CD4-positive, alpha-beta T cell treated with Interleukin-15 for 4 hours (primary cell): ENCODE measurements around the gene MAP3K20.
"Not testable (repeated sequence)": the region's sequence is repeated elsewhere in the genome, so short reads cannot be mapped to it uniquely, and the experiment has no call there.

Source experiments
- DNase-seq: peaks from one replicate; pipeline ENCODE4 v3.0.0-alpha.2; 2020; ENCODE audit warnings: low spot score

Gene MAP3K20

DNA sequence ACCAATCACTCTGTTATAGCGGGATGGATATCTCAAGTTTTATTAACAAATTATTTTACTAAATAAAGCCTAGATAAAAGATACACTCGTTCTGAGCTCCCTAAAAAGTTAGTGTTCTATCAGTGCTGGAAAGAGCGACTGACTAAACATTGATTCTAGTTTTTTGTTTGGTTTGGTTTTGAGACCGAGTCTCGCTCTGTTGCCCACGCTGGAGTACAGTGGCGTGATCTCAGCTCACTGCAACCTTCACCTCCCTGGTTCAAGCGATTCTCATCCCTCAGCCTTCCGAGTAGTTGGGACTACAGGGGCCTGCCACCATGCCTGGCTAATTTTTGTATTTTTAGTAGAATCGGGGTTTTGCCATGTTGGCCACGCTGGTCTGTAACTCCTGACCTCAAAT lies 205.2 kb downstream of the MAP3K20 start:
- DNase-seq, result no peak

GRCh38 chr2:173281898-173282297 lies 206.3 kb downstream of the MAP3K20 start:
- DNase-seq, result not testable (repeated sequence)

DNA sequence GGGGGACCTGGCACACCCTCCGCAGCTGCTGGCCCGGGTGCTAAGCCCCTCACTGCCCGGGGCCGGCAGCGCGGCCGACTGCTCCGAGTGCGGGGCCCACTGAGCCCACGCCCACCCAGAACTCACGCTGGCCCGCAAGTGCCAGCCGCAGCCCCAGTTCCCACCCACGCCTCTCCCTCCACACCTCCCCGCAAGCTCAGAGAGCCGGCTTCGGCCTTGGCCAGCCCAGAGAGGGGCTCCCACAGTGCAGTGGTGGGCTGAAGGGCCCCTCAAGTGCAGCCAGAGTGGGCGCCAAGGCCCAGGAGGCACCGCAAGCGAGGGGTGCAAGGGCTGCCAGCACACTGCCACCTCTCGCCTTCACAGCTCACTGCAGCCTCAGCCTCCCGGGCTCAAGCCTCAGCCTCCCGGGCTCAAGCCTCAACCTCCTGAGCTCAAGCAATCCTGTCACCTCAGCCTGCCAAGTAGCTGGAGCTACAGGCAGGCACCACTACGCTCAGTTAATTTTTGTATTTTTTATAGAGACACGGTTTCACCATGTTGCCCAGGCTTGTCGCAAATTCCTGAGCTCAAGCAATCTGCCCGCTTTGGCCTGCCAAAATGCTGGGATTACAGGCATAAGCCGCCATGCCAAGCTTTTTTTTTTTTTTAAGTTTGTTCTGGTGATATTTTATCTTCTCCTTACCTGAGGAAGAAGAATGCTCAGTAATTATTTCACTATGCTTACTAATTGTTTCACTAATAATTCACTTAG lies 207.3 kb downstream of the MAP3K20 start:
- DNase-seq, result no peak

DNA sequence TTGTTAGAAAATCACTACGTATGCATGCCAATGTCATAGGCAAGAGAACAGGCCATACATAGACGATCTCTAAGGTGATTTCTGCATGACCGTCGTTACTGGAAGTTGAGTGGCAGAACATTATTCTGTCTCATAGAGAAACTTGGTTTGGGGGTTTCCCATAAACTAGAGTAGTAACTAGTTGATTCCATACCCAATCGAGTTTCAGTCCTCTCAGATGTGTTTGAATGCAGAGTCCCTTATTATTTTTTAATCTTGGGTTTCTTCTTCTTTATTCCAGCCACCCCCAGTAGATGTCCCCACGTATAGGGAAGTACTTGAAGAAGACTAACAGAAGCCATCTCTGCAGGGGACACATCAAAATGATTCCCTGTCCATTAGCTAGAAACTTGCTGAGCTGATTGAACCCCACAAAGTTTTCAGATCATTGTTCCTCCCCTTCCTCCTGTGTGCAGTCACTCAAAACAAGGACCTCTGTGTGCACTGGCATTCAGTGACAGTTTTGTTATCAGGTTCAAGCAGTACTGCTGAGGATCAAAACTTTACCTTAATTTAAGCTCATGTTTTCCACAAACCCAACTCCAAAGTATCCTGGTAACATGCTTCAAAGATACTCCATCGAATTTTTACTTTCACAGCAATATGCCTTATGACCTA lies 210.6 kb downstream of the MAP3K20 start:
- peak; percentile 1 for DNase-seq

GRCh38 chr2:173287594-173287993 lies 211.9 kb downstream of the MAP3K20 start:
- no peak for DNase-seq

- no peak for DNase-seq
Observed at GRCh38 chr2:173288561-173288960, 212.9 kb downstream of the MAP3K20 start.

GRCh38 chr2:173290046-173290445 lies 214.4 kb downstream of the MAP3K20 start:
- no peak for DNase-seq

GRCh38 chr2:173290518-173290917 lies 214.9 kb downstream of the MAP3K20 start:
- no peak for DNase-seq

- no peak for DNase-seq
Observed at GRCh38 chr2:173291412-173291811, 215.8 kb downstream of the MAP3K20 start.

DNA sequence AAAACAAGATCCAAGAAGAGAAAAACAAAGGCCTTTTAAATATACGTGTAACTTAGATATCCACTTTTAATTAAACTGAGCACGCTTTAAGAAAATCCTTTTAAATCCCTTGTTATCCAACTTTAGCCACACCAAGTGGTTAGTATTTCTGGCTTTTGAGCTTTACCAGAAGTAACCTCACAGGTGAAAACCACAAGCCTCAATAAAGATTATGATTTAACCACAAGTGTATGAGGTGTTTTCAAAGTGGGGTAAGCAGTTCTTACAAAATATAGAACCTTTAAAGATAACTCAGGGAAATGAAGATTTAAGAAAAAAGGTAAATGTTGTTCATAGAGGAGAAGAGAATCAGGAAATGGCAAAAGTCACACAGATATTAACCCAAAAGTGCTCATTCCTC lies 220.6 kb downstream of the MAP3K20 start:
- DNase-seq, result no peak

GRCh38 chr2:173298536-173299097 lies 223.0 kb downstream of the MAP3K20 start:
- no peak for DNase-seq

DNA sequence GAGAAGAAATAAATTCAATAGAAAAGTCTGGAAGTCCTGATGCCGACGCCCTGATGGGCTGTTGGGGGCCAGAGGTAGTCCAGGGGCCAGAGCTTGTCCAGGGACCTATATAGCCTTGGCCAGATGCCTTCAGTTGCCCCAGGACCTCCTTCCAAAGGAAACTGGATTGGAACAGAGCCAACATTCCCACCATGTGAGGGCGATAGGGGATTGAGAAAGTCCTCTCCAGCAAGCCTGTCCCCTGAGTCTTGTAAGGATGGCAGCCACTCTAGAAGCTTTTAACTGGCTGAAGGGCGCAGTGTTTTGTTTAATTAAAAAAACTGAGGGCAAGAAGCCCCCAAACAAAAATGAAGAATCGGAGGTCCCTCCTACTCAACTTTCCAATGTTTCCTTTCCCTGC lies 224.1 kb downstream of the MAP3K20 start:
- no peak for DNase-seq

GRCh38 chr2:173300458-173300857 lies 224.8 kb downstream of the MAP3K20 start:
- DNase-seq, result no peak

- DNase-seq, result not testable (repeated sequence)
Observed at GRCh38 chr2:173301549-173301948, 225.9 kb downstream of the MAP3K20 start.

- DNase-seq, result no peak
Observed at GRCh38 chr2:173305303-173305702, 229.7 kb downstream of the MAP3K20 start.

GRCh38 chr2:173307293-173307692 lies 231.6 kb downstream of the MAP3K20 start:
- DNase-seq, result no peak

- not testable (repeated sequence) for DNase-seq
Observed at GRCh38 chr2:173309370-173309769, 233.7 kb downstream of the MAP3K20 start.

DNA sequence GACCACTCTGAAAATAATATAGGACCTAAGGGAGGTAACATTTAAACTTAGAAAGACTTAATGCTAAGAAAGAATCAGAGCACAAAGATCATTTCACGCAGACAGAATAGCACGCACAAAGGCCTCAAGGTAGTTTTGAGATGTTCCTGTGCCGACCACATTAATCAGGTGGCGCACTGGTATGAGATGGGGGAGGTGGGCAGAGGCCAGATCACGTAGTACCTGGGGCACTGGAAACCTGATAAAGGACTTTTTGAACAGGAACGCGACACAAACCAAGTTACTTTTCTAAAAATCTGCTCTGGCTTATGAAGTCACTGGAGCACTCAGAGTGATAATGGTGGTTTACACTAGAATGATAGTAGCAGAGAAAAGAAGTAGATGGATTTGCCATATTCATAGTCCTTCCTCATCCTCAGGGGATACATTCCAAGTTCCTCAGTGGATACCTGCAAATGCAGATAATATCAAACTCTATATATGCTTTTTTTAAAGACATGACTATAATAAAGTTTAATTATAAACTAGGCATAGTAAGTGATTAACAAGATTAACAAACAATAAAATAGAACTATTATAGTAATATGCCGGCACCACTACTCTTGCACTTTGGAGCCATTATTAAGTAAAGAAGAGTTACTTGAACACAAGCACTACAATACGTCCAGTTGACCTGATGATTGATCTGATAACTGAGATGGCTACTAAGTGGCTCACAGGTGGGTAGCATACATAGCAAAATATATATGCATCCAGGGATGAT lies 236.4 kb downstream of the MAP3K20 start:
- DNase-seq, result no peak
